ENCODE data around the gene ZFP36L2. TPM values are rescaled to one million over a fixed set of nuclear protein-coding genes. Genes with fewer than 3 reads are reported as not detected.

Gene ZFP36L2
- total RNA-seq (100 to 1,000 TPM in 5 of 9 donors, 10 to 100 TPM in 3, 1 to 10 TPM in 1; 8.4 to 333 (median 109) TPM), polyA plus RNA-seq (100 to 1,000 TPM in 2 of 3 donors, 10 to 100 TPM in 1; 29.2 to 159 (median 105) TPM)
- long read RNA-seq, donor 1, transcript ZFP36L2-201 (2 exons, 3,696 nt): major isoform, 37 of 37 reads
- long read RNA-seq, donor 1, partial matches to known transcripts: 0 of 37 reads
- long read RNA-seq, donor 1, other reads (novel, unspliced or antisense): 0 of 37 reads
- long read RNA-seq, donor 2, transcript ZFP36L2-201 (2 exons, 3,696 nt): major isoform, 52 of 52 reads
- long read RNA-seq, donor 2, partial matches to known transcripts: 0 of 52 reads
- long read RNA-seq, donor 2, other reads (novel, unspliced or antisense): 0 of 52 reads
- long read RNA-seq, donor 3, transcript ZFP36L2-201 (2 exons, 3,696 nt): major isoform, 15 of 15 reads
- long read RNA-seq, donor 3, partial matches to known transcripts: 0 of 15 reads
- long read RNA-seq, donor 3, other reads (novel, unspliced or antisense): 0 of 15 reads
- long read RNA-seq, donor 4, transcript ZFP36L2-201 (2 exons, 3,696 nt): major isoform, 25 of 43 reads
- long read RNA-seq, donor 4, partial matches to known transcripts: 0 of 43 reads
- long read RNA-seq, donor 4, other reads (novel, unspliced or antisense): 18 of 43 reads
- long read RNA-seq, donor 5, transcript ZFP36L2-201 (2 exons, 3,696 nt): major isoform, 1,689 of 1,919 reads
- long read RNA-seq, donor 5, partial matches to known transcripts: 2 of 1,919 reads
- long read RNA-seq, donor 5, other reads (novel, unspliced or antisense): 228 of 1,919 reads
- long read RNA-seq, donor 6, partial matches to known transcripts: 0 of 21 reads
- long read RNA-seq, donor 6, other reads (novel, unspliced or antisense): 19 of 21 reads
- long read RNA-seq, donor 7, transcript ZFP36L2-201 (2 exons, 3,696 nt): major isoform, 23 of 23 reads
- long read RNA-seq, donor 7, partial matches to known transcripts: 0 of 23 reads
- long read RNA-seq, donor 7, other reads (novel, unspliced or antisense): 0 of 23 reads
- long read RNA-seq, donor 8, transcript ZFP36L2-201 (2 exons, 3,696 nt): major isoform, 63 of 70 reads
- long read RNA-seq, donor 8, partial matches to known transcripts: 7 of 70 reads
- long read RNA-seq, donor 8, other reads (novel, unspliced or antisense): 0 of 70 reads
- long read RNA-seq, donor 9, transcript ZFP36L2-201 (2 exons, 3,696 nt): major isoform, 16 of 16 reads
- long read RNA-seq, donor 9, partial matches to known transcripts: 0 of 16 reads
- long read RNA-seq, donor 9, other reads (novel, unspliced or antisense): 0 of 16 reads
- long read RNA-seq, donor 10, transcript ZFP36L2-201 (2 exons, 3,696 nt): major isoform, 18 of 18 reads
- long read RNA-seq, donor 10, partial matches to known transcripts: 0 of 18 reads
- long read RNA-seq, donor 10, other reads (novel, unspliced or antisense): 0 of 18 reads

DNA sequence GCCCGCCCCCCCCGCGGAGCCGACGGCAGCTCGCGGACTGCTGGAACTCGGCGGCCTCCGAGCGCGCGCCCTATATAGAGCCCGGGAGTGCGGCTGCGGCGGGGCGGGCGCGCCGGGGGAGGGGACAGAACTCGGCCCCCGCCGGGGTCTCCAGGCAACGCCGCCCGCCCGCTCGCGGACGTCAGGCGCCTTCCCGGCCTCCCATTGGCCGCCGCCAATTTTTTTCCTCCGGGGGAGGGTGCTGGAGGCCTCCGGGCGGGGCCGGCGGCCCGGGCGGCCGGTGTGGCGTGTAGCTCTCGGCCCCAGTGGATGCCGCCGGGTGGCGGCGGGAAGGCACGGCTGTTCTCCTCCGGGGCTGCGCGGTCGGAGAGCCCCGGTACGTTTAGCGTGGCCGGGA, at the start of gene ZFP36L2:
ZFP36L2 (minus strand) TSS at position 49 of the 397 bp plus-strand sequence. CDS start 291 bp downstream, outside the sequence.
- no peaks in the 10 kb centered on the region for H3K9me3 ChIP-seq (replicated peaks in 1 of 3)
- DNase-seq: peak; percentile 95 to 97 (median 97)
- 0% methylated on average over 7 to 58 of the region's 58 CpGs; no CpG with 5 or more reads in 1 of the 4 donors for WGBS, 4 donors
- intact Hi-C loops (cut with DNase I): loop anchor here (2.0 to 10.0 kb wide), 4 partner anchors 92 to 392 kb away; no protein-coding TSS in a partner anchor
- peaks cover 0 to 44% of the 10 kb centered on the region in 2 donors for H3K36me3 ChIP-seq (replicated peaks in 1 of 2)
- H3K27ac ChIP-seq: peak within 1 kb of the TSS; percentile 98 to 100 (median 99)
- peak within 1 kb of the TSS; percentile 88 to 96 (median 90) for H3K4me3 ChIP-seq
- peak; percentile 95 to 99 for TF ChIP-seq POLR2A (IDR thresholded peaks at IDR 0.05)
- TF ChIP-seq, protein P1, sequence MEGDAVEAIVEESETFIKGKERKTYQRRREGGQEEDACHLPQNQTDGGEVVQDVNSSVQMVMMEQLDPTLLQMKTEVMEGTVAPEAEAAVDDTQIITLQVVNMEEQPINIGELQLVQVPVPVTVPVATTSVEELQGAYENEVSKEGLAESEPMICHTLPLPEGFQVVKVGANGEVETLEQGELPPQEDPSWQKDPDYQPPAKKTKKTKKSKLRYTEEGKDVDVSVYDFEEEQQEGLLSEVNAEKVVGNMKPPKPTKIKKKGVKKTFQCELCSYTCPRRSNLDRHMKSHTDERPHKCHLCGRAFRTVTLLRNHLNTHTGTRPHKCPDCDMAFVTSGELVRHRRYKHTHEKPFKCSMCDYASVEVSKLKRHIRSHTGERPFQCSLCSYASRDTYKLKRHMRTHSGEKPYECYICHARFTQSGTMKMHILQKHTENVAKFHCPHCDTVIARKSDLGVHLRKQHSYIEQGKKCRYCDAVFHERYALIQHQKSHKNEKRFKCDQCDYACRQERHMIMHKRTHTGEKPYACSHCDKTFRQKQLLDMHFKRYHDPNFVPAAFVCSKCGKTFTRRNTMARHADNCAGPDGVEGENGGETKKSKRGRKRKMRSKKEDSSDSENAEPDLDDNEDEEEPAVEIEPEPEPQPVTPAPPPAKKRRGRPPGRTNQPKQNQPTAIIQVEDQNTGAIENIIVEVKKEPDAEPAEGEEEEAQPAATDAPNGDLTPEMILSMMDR (IDR thresholded peaks at IDR 0.05): no peak
- H3K27me3 ChIP-seq: no peaks in the 10 kb centered on the region
- peaks cover 25 to 36% of the 10 kb centered on the region in 2 donors for H3K4me1 ChIP-seq (replicated peaks in 1 of 2)

GRCh38 chr2:43274721-43275120, 48.3 kb upstream of the ZFP36L2 start:
- WGBS, 4 donors: 85 to 96% (median 94%) methylated on average over 4 of the region's 4 CpGs

DNA sequence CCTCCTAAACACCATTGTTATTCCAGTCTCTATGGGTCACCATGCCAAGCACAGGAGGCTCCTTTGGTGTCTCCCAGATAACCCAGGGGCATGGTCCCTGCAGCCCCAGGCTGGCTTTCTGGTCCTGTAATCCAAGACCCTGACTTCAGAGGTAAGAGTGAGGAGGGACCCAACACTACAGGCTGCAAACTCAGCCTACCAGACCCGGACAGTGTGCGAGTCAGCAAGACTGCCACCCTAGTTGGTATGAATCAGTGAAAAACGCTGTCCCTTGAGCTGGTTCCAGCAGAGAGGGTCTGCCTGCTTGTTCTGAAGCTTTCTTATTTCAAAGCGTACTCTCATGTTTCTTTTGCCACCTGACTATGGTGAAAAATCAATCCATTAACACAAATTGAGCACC, 47.6 kb upstream of the ZFP36L2 start:
- TF ChIP-seq POLR2A (IDR thresholded peaks at IDR 0.05): no peak
- TF ChIP-seq, protein P1 (IDR thresholded peaks at IDR 0.05): no peak
- intact Hi-C loops (cut with DNase I): no loop called here
- Histone ChIP-seq H3K27me3 (no peaks in the 10 kb centered on the region), H3K27ac (peak overlapping the region in 1 of 5 donors; percentile 1), H3K4me3 (no peak overlapping the region), H3K36me3 (replicated peaks in 1 of 2) (no peaks in the 10 kb centered on the region), H3K4me1 (replicated peaks in 1 of 2) (peaks cover 18 to 53% of the 10 kb centered on the region in 2 donors), H3K9me3 (replicated peaks in 1 of 3) (no peaks in the 10 kb centered on the region)
- DNase-seq: no peak
- WGBS, 4 donors: 79 to 84% (median 81%) methylated on average over 4 of the region's 4 CpGs

More at GRCh38 chr2:43274721-43275120, 48.3 kb upstream of the ZFP36L2 start:
- no peak for TF ChIP-seq POLR2A (IDR thresholded peaks at IDR 0.05)
- TF ChIP-seq, protein P1 (IDR thresholded peaks at IDR 0.05): no peak
- H3K36me3 ChIP-seq (replicated peaks in 1 of 2): no peaks in the 10 kb centered on the region
- no peak overlapping the region for H3K27ac ChIP-seq
- peaks cover 12 to 46% of the 10 kb centered on the region in 2 donors for H3K4me1 ChIP-seq (replicated peaks in 1 of 2)
- DNase-seq: no peak
- intact Hi-C loops (cut with DNase I): no loop called here
- no peaks in the 10 kb centered on the region for H3K27me3 ChIP-seq
- no peak overlapping the region for H3K4me3 ChIP-seq
- no peaks in the 10 kb centered on the region for H3K9me3 ChIP-seq (replicated peaks in 1 of 3)
